ENCODE data around the gene CLIC6.

DNA sequence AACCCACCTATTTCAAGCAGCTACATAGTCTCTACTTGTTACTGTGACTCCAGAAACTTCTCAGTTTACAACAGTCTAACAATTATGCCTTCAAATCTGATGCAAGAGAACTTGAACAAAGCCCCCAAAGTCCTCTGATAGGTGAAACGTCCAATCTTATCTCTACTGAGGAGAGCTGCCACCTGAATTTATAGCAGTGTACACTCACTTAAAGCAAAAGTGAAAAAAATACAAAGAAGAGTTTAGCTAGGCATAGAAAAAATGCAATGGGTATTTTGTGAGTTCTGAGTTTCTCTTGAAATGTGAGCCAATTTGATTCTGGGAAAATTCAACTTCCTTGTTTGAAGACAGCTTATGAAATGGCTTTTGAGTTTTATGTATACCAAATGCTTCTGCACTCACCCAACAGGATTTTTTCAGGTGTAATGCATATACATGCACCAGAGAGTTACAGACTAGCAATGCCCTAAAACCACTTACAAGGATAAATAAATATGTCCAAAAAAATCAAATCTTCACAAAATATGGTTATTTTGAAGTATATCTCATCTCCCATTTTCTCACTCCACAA lies 17.8 kb upstream of the CLIC6 start:
- TF ChIP-seq ZFP3 (CRISPR knock-in tag; IDR thresholded peaks at IDR 0.05): no peak
- TF ChIP-seq, protein P1, sequence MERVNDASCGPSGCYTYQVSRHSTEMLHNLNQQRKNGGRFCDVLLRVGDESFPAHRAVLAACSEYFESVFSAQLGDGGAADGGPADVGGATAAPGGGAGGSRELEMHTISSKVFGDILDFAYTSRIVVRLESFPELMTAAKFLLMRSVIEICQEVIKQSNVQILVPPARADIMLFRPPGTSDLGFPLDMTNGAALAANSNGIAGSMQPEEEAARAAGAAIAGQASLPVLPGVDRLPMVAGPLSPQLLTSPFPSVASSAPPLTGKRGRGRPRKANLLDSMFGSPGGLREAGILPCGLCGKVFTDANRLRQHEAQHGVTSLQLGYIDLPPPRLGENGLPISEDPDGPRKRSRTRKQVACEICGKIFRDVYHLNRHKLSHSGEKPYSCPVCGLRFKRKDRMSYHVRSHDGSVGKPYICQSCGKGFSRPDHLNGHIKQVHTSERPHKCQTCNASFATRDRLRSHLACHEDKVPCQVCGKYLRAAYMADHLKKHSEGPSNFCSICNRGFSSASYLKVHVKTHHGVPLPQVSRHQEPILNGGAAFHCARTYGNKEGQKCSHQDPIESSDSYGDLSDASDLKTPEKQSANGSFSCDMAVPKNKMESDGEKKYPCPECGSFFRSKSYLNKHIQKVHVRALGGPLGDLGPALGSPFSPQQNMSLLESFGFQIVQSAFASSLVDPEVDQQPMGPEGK (CRISPR knock-in tag; IDR thresholded peaks at IDR 0.05; ENCODE audit: borderline replicate concordance): no peak
- TF ChIP-seq RARB (CRISPR knock-in tag; IDR thresholded peaks at IDR 0.05): no peak
- no peak for TF ChIP-seq CREB5 (CRISPR knock-in tag; IDR thresholded peaks at IDR 0.05; ENCODE audit: low read depth)
- TF ChIP-seq, protein P2, sequence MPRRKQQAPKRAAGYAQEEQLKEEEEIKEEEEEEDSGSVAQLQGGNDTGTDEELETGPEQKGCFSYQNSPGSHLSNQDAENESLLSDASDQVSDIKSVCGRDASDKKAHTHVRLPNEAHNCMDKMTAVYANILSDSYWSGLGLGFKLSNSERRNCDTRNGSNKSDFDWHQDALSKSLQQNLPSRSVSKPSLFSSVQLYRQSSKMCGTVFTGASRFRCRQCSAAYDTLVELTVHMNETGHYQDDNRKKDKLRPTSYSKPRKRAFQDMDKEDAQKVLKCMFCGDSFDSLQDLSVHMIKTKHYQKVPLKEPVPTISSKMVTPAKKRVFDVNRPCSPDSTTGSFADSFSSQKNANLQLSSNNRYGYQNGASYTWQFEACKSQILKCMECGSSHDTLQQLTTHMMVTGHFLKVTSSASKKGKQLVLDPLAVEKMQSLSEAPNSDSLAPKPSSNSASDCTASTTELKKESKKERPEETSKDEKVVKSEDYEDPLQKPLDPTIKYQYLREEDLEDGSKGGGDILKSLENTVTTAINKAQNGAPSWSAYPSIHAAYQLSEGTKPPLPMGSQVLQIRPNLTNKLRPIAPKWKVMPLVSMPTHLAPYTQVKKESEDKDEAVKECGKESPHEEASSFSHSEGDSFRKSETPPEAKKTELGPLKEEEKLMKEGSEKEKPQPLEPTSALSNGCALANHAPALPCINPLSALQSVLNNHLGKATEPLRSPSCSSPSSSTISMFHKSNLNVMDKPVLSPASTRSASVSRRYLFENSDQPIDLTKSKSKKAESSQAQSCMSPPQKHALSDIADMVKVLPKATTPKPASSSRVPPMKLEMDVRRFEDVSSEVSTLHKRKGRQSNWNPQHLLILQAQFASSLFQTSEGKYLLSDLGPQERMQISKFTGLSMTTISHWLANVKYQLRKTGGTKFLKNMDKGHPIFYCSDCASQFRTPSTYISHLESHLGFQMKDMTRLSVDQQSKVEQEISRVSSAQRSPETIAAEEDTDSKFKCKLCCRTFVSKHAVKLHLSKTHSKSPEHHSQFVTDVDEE (CRISPR knock-in tag; IDR thresholded peaks at IDR 0.05): no peak
- no peak for TF ChIP-seq PPARA (CRISPR knock-in tag; IDR thresholded peaks at IDR 0.05; ENCODE audit: borderline replicate concordance)
